ENCODE results near the gene SCCPDH.

DNA sequence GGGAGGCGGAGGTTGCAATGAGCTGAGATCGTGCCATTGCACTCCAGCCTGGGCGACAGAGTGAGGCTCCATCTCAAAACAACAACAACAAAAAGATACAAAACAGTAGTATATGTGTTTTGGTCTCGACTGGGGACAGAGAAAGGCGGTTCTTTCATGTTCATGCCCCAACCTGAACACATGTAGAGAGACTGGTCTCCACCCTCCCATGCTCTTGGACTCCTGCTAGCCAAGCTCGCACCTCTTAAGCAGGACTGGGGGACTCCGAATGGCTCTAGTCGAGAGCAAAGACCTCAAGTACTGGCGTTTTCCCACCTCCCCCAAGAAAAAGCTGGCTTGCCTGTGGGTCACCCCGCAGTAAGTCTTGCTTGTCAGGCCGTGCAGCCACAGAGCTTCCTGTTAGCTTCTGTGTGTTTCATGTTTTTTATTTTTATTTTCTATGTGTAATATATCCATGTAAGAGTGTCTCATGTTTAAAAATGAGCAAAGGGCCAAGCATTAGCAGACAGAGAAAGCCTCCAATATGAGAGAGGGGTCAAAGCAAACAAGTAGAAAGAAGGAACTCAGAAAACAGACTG lies 91.6 kb downstream of the SCCPDH start:
- TF ChIP-seq, protein P1, sequence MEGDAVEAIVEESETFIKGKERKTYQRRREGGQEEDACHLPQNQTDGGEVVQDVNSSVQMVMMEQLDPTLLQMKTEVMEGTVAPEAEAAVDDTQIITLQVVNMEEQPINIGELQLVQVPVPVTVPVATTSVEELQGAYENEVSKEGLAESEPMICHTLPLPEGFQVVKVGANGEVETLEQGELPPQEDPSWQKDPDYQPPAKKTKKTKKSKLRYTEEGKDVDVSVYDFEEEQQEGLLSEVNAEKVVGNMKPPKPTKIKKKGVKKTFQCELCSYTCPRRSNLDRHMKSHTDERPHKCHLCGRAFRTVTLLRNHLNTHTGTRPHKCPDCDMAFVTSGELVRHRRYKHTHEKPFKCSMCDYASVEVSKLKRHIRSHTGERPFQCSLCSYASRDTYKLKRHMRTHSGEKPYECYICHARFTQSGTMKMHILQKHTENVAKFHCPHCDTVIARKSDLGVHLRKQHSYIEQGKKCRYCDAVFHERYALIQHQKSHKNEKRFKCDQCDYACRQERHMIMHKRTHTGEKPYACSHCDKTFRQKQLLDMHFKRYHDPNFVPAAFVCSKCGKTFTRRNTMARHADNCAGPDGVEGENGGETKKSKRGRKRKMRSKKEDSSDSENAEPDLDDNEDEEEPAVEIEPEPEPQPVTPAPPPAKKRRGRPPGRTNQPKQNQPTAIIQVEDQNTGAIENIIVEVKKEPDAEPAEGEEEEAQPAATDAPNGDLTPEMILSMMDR (IDR thresholded peaks at IDR 0.05; ENCODE audit: low read depth, low read length) = no peak
- TF ChIP-seq POLR2A (IDR thresholded peaks at IDR 0.05; ENCODE audit: extremely low read depth, insufficient read length) = no peak
